OCI-LY7 (cell line): ENCODE data around the gene CDHR1.

ENCODE experiments used
- CTCF ChIP-seq: fragments of 200-600 bp; sonication (generic); conservative IDR thresholded peaks from 2 replicates; pipeline ENCODE4 v1.5.1; 2014; ENCODE audit warnings: mild to moderate bottlenecking, antibody characterized with exemption, low read length, moderate library complexity, mixed read lengths
- EZH2phosphoT487 ChIP-seq: fragments of 200-600 bp; sonication (generic); IDR thresholded peaks from 2 replicates; pipeline ENCODE4 v1.6.1; 2018; ENCODE audit warnings: low read depth, borderline replicate concordance, mild to moderate bottlenecking, mixed run types, antibody characterized with exemption, low read length, moderate library complexity, mixed read lengths

GRCh38 chr10:84212014-84212413 is 17.7 kb downstream of the CDHR1 start:
- TF ChIP-seq CTCF (no peak), EZH2phosphoT487 (no peak)
